ENCODE measurements around the gene PIEZO2. TPM values are rescaled to one million over a fixed set of nuclear protein-coding genes. Genes with fewer than 3 reads are reported as not detected.

Gene PIEZO2
- total and polyA plus RNA-seq, 2 donors (not counting 1 experiment from before 2014, with no cell fraction given): not detected

GRCh38 chr18:10671441-10671840, 477.9 kb downstream of the PIEZO2 start:
- H3K4me3 ChIP-seq (ENCODE audit: control extremely low read depth in 1 of 5, extremely low read depth in 1 of 5, insufficient read depth in 1 of 5, low read depth in 2 of 5, low read length in 4 of 5): no peak overlapping the region
- H3K27me3 Mint-ChIP-seq: no peaks in the 10 kb centered on the region
- H4K20me1 ChIP-seq (ENCODE audit: control insufficient read depth, insufficient read depth, low read length, poor library complexity, severe bottlenecking): no peaks in the 10 kb centered on the region
- WGBS (ENCODE audit: insufficient coverage): no CpG with 5 or more reads among the region's 4 CpGs
- no peaks in the 10 kb centered on the region for H3K79me2 ChIP-seq (ENCODE audit: control insufficient read depth, insufficient read depth, low read length)
- DNase-seq (no peak), ATAC-seq (ENCODE audit: low read depth) (no peak)
- no peaks in the 10 kb centered on the region for H3K9me3 ChIP-seq (ENCODE audit: control extremely low read depth in 1 of 3, control insufficient read depth in 2 of 3, insufficient read depth in 1 of 3, low read length in 2 of 3)
- no peaks in the 10 kb centered on the region for H3K4me1 ChIP-seq (ENCODE audit: control insufficient read depth in 2 of 2, insufficient read depth in 2 of 2, low read length in 2 of 2)
- POLR2A ChIA-PET: no interaction called here
- H3K27me3 ChIP-seq (replicated peaks in 1 of 4; ENCODE audit: control extremely low read depth in 1 of 4, control insufficient read depth in 3 of 4, insufficient read depth in 4 of 4, low read length in 3 of 4): no peaks in the 10 kb centered on the region
- no peaks in the 10 kb centered on the region for H3K9me3 Mint-ChIP-seq (ENCODE audit: insufficient read depth)
- no peak overlapping the region for H2AFZ ChIP-seq (ENCODE audit: insufficient read depth, low read depth, low read length, poor library complexity, severe bottlenecking)
- H3K9ac ChIP-seq (ENCODE audit: low read length): no peak overlapping the region
- TF ChIP-seq EZH2 (IDR thresholded peaks at IDR 0.05; ENCODE audit: borderline replicate concordance, insufficient read depth, low read depth, low read length, poor library complexity, severe bottlenecking) (no peak), CTCF (IDR thresholded peaks at IDR 0.05) (no peak)
- intact Hi-C loops (cut with micrococcal nuclease): no loop called here
- H3K4me1 Mint-ChIP-seq: no peaks in the 10 kb centered on the region
- H3K27ac Mint-ChIP-seq: no peak overlapping the region
- no peaks in the 10 kb centered on the region for H3K36me3 ChIP-seq (replicated peaks in 1 of 2; ENCODE audit: control extremely low read depth in 1 of 2, control insufficient read depth in 1 of 2, extremely low read depth in 1 of 2, insufficient read depth in 2 of 2, low read length in 1 of 2)
- no peak overlapping the region for H3K4me2 ChIP-seq (replicated peaks; ENCODE audit: low read depth, low read length, poor library complexity, severe bottlenecking)
- no peak overlapping the region for H3K4me3 Mint-ChIP-seq
- H3K27ac ChIP-seq (ENCODE audit: low read length in 2 of 2): no peak overlapping the region
- CTCF ChIA-PET: interaction anchor here (0.9 kb wide), 1 partner anchor 111 kb away, joined by 3 read pairs; no protein-coding TSS in a partner anchor

- no peaks in the 10 kb centered on the region for H4K20me1 ChIP-seq (ENCODE audit: control insufficient read depth, insufficient read depth, low read length, poor library complexity, severe bottlenecking)
- Mint-ChIP-seq H3K27ac (no peak overlapping the region), H3K4me1 (no peaks in the 10 kb centered on the region), H3K27me3 (no peaks in the 10 kb centered on the region), H3K9me3 (ENCODE audit: insufficient read depth) (no peaks in the 10 kb centered on the region), H3K4me3 (no peak overlapping the region)
- H3K4me3 ChIP-seq (ENCODE audit: control extremely low read depth in 1 of 5, extremely low read depth in 1 of 5, insufficient read depth in 1 of 5, low read depth in 2 of 5, low read length in 4 of 5): no peak overlapping the region
- no peaks in the 10 kb centered on the region for H3K79me2 ChIP-seq (ENCODE audit: control insufficient read depth, insufficient read depth, low read length)
- CTCF ChIA-PET: interaction anchor here (0.9 kb wide), 1 partner anchor 111 kb away, joined by 3 read pairs; no protein-coding TSS in a partner anchor
- POLR2A ChIA-PET: no interaction called here
- H3K27me3 ChIP-seq (replicated peaks in 1 of 4; ENCODE audit: control extremely low read depth in 1 of 4, control insufficient read depth in 3 of 4, insufficient read depth in 4 of 4, low read length in 3 of 4): no peaks in the 10 kb centered on the region
- no peak overlapping the region for H2AFZ ChIP-seq (ENCODE audit: insufficient read depth, low read depth, low read length, poor library complexity, severe bottlenecking)
- H3K9ac ChIP-seq (ENCODE audit: low read length): no peak overlapping the region
- intact Hi-C loops (cut with micrococcal nuclease): no loop called here
- 93% methylated on average over 3 of the region's 5 CpGs for WGBS (ENCODE audit: insufficient coverage)
- no peak overlapping the region for H3K4me2 ChIP-seq (replicated peaks; ENCODE audit: low read depth, low read length, poor library complexity, severe bottlenecking)
- no peaks in the 10 kb centered on the region for H3K4me1 ChIP-seq (ENCODE audit: control insufficient read depth in 2 of 2, insufficient read depth in 2 of 2, low read length in 2 of 2)
- H3K9me3 ChIP-seq (ENCODE audit: control extremely low read depth in 1 of 3, control insufficient read depth in 2 of 3, insufficient read depth in 1 of 3, low read length in 2 of 3): no peaks in the 10 kb centered on the region
- ATAC-seq (ENCODE audit: low read depth) (no peak), DNase-seq (no peak)
- no peak for TF ChIP-seq EZH2 (IDR thresholded peaks at IDR 0.05; ENCODE audit: borderline replicate concordance, insufficient read depth, low read depth, low read length, poor library complexity, severe bottlenecking)
- no peak for TF ChIP-seq CTCF (IDR thresholded peaks at IDR 0.05)
- H3K27ac ChIP-seq (ENCODE audit: low read length in 2 of 2): no peak overlapping the region
- H3K36me3 ChIP-seq (replicated peaks in 1 of 2; ENCODE audit: control extremely low read depth in 1 of 2, control insufficient read depth in 1 of 2, extremely low read depth in 1 of 2, insufficient read depth in 2 of 2, low read length in 1 of 2): no peaks in the 10 kb centered on the region
These were observed 478.5 kb downstream of the PIEZO2 start for GRCh38 chr18:10670856-10671255.

All from B cell (primary cell).